ENCODE data around the gene HS2ST1.

- TF ChIP-seq CTCF (conservative IDR thresholded peaks at IDR 0.05; ENCODE audit: low read depth, low read length) = no peak
- TF ChIP-seq EZH2 (IDR thresholded peaks at IDR 0.05; ENCODE audit: borderline replicate concordance, low read depth, low read length, poor library complexity, severe bottlenecking) = no peak
Measured at GRCh38 chr1:86914998-86915736, 732 bp downstream of the HS2ST1 start.

All from A673 (cell line).